ENCODE results near the gene ARFGEF2. TPM values are rescaled to one million over a fixed set of nuclear protein-coding genes. Genes with fewer than 3 reads are reported as not detected.

ARFGEF2 gene
- total RNA-seq, 2 experiments from 2014 or later: 18.2 to 18.6 TPM

DNA sequence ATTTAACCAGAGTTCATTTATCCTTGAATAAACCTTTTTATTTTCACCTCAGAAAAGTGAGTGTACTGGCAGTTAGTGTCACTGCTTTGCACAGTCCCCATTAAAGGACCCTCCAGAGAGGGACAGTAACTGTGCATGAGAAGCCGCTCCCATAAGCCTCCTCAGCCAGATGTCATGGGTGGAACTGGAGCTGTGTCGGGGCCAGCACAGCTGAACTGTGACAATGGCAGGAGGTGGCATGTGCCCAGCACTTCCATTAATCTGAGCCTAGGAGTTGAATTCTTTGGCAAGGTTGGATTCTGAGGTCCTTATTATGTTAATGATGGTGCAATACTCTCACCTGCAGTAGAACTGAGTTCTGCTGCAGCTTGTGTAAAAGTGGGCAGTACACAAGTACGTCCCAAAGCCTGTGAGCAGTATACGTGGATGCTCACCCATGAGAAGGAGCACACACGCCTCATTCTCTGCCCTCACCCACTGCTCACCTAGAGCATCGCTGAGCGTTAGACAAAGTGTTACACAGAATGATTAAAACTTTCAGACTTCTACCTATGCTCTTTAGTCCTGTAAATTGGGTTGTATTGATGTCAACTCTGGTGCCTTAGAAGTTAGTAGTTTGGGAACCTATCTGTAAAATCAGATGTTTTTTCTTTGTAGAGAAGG lies 112.7 kb downstream of the ARFGEF2 start:
- Mint-ChIP-seq H3K27me3 (ENCODE audit: low read depth) (no peaks in the 10 kb centered on the region), H3K4me3 (no peak overlapping the region), H3K4me1 (ENCODE audit: low read depth) (peaks cover 10% of the 10 kb centered on the region), H3K27ac (no peak overlapping the region), H3K9me3 (no peaks in the 10 kb centered on the region), H3K36me3 (ENCODE audit: low read depth) (peaks cover 16% of the 10 kb centered on the region)
- DNase-seq: no peak
- CTCF ChIA-PET: no interaction called here
- intact Hi-C loops (cut with micrococcal nuclease): no loop called here

DNA sequence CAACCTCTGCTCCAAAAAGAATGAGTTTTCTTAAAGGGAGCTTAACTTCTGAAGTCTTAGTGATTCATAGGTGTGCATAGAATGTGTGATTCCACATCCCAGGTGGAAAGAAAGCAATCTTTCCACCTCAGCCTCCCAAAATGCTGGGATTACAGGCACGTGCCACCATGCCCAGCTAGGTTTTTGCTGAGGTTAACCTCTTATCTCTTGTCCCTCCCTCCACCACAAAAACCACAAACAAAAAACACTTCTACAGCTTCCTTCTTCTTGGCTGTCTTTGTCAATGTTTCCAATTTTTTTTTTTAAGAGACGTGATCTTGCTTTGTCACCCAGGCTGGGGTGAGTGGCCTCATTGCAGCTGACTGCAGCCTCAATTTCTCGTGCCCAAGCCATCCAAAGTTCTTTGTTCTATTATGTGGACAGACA lies 116.5 kb downstream of the ARFGEF2 start:
- DNase-seq: peak; percentile 41
- Mint-ChIP-seq H3K36me3 (ENCODE audit: low read depth) (peaks cover 12% of the 10 kb centered on the region), H3K4me3 (no peak overlapping the region), H3K4me1 (ENCODE audit: low read depth) (peaks cover 13% of the 10 kb centered on the region), H3K27ac (no peak overlapping the region), H3K27me3 (ENCODE audit: low read depth) (no peaks in the 10 kb centered on the region), H3K9me3 (no peaks in the 10 kb centered on the region)
- CTCF ChIA-PET: interaction anchor here (1.0 to 1.2 kb wide), 2 partner anchors 9 to 179 kb away, joined by 3 read pairs; no protein-coding TSS in a partner anchor
- intact Hi-C loops (cut with micrococcal nuclease): no loop called here

DNA sequence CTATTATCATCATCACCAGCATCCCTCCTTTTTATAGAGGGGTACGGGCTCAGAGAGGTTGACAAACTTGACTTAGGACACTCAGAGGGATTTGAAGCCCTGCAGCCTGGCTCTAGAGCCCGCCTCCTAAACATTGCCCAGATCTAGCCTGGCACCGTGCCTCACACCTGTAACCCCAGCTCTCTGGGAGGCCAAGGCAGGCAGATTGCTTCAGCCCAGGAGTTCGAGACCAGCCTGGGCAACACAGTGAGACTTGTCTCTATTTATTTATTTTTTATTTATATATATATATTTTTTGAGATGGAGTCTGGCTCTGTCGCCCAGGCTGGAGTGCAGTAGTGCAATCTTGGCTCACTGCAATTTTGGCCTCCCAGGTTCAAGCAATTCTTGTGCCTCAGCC lies 118.3 kb downstream of the ARFGEF2 start:
- intact Hi-C loops (cut with micrococcal nuclease): no loop called here
- CTCF ChIA-PET: no interaction called here

DNA sequence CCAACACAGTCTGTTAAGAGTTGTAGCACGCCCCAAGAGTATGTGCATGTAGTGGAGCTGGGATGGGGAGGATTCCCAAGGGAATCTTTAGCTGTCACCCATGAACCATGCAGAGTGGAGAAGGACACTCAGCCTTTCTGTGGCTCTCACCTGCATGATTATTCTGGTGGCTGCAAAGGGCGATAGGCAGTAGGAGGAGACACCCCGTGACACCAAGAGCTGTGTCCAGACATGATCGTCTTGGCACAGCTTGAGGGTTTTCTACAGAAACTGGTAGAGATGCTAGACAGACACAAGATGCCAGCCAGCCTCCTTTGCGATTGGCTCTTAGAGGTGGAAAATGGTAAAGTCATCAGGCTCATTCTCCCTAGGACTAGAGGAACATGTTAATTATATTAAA lies 121.5 kb downstream of the ARFGEF2 start:
- Mint-ChIP-seq H3K9me3 (no peaks in the 10 kb centered on the region), H3K27me3 (ENCODE audit: low read depth) (no peaks in the 10 kb centered on the region), H3K4me1 (ENCODE audit: low read depth) (peaks cover 23% of the 10 kb centered on the region), H3K4me3 (no peak overlapping the region), H3K27ac (no peak overlapping the region), H3K36me3 (ENCODE audit: low read depth) (peaks cover 11% of the 10 kb centered on the region)
- intact Hi-C loops (cut with micrococcal nuclease): no loop called here
- CTCF ChIA-PET: no interaction called here
- no peak for DNase-seq

More for the DNA sequence above, 118.3 kb downstream of the ARFGEF2 start:
- Mint-ChIP-seq H3K27me3 (ENCODE audit: low read depth) (no peaks in the 10 kb centered on the region), H3K9me3 (no peaks in the 10 kb centered on the region), H3K36me3 (ENCODE audit: low read depth) (peaks cover 2% of the 10 kb centered on the region), H3K27ac (no peak overlapping the region), H3K4me1 (ENCODE audit: low read depth) (peaks cover 13% of the 10 kb centered on the region), H3K4me3 (no peak overlapping the region)
- no peak for DNase-seq

DNA sequence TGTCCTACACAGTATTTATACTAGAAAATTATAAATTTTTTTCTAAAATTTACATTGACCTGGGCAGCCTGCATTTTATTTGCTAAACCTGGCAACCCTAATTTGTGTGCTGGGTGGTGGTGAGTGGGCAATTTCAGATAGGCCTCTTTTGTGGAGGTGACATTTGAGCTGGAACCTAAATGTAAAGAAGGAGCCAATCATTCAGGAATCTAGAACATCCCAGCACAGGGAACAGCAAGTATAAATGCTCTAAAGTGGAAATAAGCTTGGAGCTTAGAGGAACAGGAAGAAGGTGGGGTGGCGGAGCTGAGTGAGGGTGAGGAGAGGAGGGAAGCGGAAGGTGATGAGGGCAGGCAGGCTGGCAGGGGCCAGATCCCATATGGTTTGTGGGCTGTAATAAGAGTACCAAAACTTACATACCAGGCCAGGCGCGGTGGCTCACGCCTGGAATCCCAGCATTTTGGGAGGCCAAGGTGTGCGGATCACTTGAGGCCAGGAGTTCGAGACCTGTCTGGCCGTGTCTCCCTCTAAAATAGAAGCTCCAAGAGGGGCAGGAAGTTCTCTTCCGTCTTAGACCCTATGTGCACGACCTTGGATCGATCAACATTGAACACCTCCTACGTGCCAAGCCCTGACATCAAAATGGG lies 124.1 kb downstream of the ARFGEF2 start:
- Mint-ChIP-seq H3K36me3 (ENCODE audit: low read depth) (peaks cover 28% of the 10 kb centered on the region), H3K9me3 (no peaks in the 10 kb centered on the region), H3K4me3 (peak overlapping the region; percentile 98), H3K27me3 (ENCODE audit: low read depth) (no peaks in the 10 kb centered on the region), H3K27ac (peak overlapping the region; percentile 99), H3K4me1 (ENCODE audit: low read depth) (peaks cover 32% of the 10 kb centered on the region)
- intact Hi-C loops (cut with micrococcal nuclease): loop anchor here (1.0 to 5.0 kb wide), 7 partner anchors 121 to 283 kb away; partner anchors contain the start of genes ARFGEF2, DDX27 and ZNFX1
- CTCF ChIA-PET: interaction anchor here (0.6 to 0.9 kb wide), 2 partner anchors 108 to 172 kb away, joined by 3 to 4 read pairs; no protein-coding TSS in a partner anchor
- peak; percentile 51 for DNase-seq

DNA sequence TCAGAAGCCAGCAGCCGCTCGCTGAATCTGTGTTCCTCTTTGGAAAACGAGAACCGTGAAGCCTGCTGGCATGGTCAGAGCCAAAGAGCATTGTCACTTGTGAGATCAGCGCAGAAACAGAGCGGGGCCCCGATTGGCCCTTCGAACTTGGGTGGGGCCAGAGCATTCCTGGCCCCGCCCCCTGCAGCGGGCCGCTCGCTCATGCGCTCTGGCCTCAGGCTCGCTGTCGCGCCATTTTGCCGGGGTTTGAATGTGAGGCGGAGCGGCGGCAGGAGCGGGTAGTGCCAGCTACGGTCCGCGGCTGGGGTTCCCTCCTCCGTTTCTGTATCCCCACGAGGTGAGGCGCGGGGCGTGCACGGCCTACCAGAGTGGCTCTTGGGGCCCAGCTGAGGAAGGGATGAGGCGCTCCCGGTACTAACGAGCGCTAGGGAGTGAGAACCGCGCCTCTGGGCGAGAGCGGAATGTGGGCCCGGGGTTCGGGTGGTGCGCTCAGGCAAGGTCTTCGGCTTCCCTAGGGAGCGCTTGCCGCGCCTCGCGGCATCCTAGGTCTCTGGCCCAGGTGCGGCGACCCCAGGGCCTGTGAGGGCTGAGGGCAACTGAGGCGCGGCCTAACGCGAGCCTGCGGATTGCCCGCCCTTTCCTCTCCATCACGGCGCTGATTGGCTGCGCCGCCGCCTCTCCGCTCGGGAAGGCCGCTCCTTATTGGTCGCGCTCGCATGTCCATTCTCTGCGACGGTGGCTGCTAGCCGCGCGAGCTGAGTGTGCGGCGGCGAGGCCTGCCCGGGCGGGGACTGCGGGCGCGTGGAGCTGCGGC lies 124.8 kb downstream of the ARFGEF2 start, which contains the start of gene CSE1L:
CSE1L (plus strand) TSS at position 226 of the 814 bp plus-strand sequence. CDS start 12,152 bp downstream, outside the sequence.
- peaks cover 34% of the 10 kb centered on the region for H3K36me3 Mint-ChIP-seq (ENCODE audit: low read depth)
- CTCF ChIA-PET: interaction anchor here (0.6 to 0.9 kb wide), 2 partner anchors 107 to 171 kb away, joined by 3 to 4 read pairs; no protein-coding TSS in a partner anchor
- peak within 1 kb of the TSS; percentile 99 for H3K27ac Mint-ChIP-seq
- no peaks in the 10 kb centered on the region for H3K9me3 Mint-ChIP-seq
- intact Hi-C loops (cut with micrococcal nuclease): loop anchor here (1.0 to 5.0 kb wide), 7 partner anchors 120 to 284 kb away; partner anchors contain the start of genes ARFGEF2, DDX27 and ZNFX1
- H3K4me1 Mint-ChIP-seq (ENCODE audit: low read depth): peaks cover 38% of the 10 kb centered on the region
- H3K27me3 Mint-ChIP-seq (ENCODE audit: low read depth): no peaks in the 10 kb centered on the region
- H3K4me3 Mint-ChIP-seq: peak within 1 kb of the TSS; percentile 98
- DNase-seq: peak; percentile 96

DNA sequence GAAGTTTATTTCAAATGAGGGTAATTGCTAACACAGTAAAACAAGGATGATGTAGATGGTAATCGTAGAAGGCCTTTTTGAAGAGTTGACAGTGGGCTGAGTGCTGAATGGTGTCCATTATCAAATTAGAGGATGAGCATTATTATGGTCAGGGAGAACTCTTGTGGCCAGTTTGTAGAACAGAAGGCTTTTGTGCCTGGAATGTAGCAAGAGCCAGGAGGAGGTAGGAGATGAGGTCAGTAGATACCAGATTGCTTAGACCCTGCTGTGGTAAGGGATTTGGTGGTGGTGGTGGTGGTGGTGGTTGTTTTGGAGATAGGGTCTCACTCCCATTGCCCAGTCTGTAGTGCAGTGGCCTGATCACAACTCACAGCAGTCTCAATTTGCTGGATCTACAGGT lies 130.8 kb downstream of the ARFGEF2 start:
- Mint-ChIP-seq H3K27ac (peak overlapping the region; percentile 50), H3K27me3 (ENCODE audit: low read depth) (no peaks in the 10 kb centered on the region), H3K4me1 (ENCODE audit: low read depth) (peaks cover 64% of the 10 kb centered on the region), H3K36me3 (ENCODE audit: low read depth) (peaks cover 46% of the 10 kb centered on the region), H3K9me3 (no peaks in the 10 kb centered on the region), H3K4me3 (no peak overlapping the region)
- intact Hi-C loops (cut with micrococcal nuclease): no loop called here
- CTCF ChIA-PET: no interaction called here
- no peak for DNase-seq

DNA sequence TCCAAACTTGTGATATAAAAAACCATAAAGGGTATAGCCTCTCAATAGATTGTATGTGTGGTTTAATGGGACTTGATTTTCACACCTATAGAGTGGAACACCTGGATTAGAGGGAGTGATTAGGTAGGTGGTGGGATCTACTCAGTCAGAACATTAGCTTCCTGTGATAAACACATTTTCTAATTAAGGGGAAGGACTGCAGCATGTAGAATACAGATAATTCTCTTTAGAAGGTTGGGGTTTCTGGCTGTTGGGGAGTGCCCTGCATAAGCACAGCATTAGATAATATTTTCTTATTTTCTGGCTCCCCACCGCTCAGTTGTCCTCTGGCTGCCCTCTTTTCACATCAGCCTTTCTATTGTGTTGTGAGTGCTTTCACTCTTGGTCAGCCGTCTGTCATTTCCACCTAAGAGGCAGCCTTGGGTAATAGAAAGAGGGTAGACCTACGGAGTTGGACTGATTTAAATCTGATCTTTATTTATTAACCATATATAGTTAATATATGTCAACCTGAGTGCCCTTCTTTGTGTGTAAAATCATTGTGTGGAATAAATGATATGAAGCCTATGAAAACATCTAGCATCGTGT lies 132.6 kb downstream of the ARFGEF2 start:
- CTCF ChIA-PET: no interaction called here
- intact Hi-C loops (cut with micrococcal nuclease): no loop called here
- Mint-ChIP-seq H3K4me3 (no peak overlapping the region), H3K4me1 (ENCODE audit: low read depth) (peaks cover 49% of the 10 kb centered on the region), H3K9me3 (no peaks in the 10 kb centered on the region), H3K27me3 (ENCODE audit: low read depth) (no peaks in the 10 kb centered on the region), H3K27ac (no peak overlapping the region), H3K36me3 (ENCODE audit: low read depth) (peaks cover 37% of the 10 kb centered on the region)
- no peak for DNase-seq

DNA sequence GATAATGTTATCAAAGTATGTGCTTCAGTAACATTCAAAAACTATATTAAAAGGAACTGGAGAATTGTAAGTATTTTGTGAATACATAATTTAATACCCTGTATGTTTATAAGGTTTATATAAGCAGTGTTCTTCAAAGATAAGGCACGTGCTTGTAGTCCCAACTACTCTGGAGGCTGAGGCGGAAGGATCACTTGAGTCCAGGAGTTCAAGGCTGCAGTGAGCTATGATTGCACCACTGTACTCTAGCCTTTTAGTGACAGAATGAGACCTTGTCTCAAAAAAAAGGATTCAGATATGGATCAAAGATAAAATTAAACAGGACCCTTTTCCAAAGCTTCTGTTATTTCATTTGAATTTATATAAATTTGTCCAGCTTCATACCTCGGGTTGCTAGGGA lies 141.8 kb downstream of the ARFGEF2 start:
- CTCF ChIA-PET: interaction anchor here (0.6 kb wide), 1 partner anchor 181 kb away, joined by 3 read pairs; no protein-coding TSS in a partner anchor
- no peak overlapping the region for H3K27ac Mint-ChIP-seq
- DNase-seq: no peak
- peaks cover 4% of the 10 kb centered on the region for H3K4me1 Mint-ChIP-seq (ENCODE audit: low read depth)
- no peaks in the 10 kb centered on the region for H3K9me3 Mint-ChIP-seq
- intact Hi-C loops (cut with micrococcal nuclease): no loop called here
- peaks cover 41% of the 10 kb centered on the region for H3K36me3 Mint-ChIP-seq (ENCODE audit: low read depth)
- no peak overlapping the region for H3K4me3 Mint-ChIP-seq
- no peaks in the 10 kb centered on the region for H3K27me3 Mint-ChIP-seq (ENCODE audit: low read depth)

DNA sequence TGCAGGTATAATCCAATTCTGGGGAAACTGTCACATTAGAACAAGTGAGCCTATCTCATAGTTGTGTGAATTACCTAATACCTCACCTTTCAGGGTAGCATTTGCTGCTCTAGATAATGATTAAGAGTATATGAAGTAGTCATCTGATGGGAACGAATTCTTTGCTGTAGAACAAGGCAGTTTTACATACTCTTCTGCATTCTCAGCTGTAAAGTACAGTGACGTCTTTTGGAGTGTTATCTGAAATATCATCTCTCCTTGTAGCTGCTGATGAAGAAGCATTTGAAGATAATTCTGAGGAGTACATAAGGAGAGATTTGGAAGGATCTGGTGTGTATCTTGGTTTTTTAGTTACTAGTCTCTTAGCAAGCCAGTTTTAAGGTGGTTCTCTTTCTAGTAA lies 153.0 kb downstream of the ARFGEF2 start:
- Mint-ChIP-seq H3K4me3 (no peak overlapping the region), H3K9me3 (no peaks in the 10 kb centered on the region), H3K36me3 (ENCODE audit: low read depth) (peaks cover 38% of the 10 kb centered on the region), H3K4me1 (ENCODE audit: low read depth) (peaks cover 7% of the 10 kb centered on the region), H3K27me3 (ENCODE audit: low read depth) (no peaks in the 10 kb centered on the region), H3K27ac (peak overlapping the region; percentile 67)
- no peak for DNase-seq
- CTCF ChIA-PET: interaction anchor here (0.6 kb wide), 1 partner anchor 79 kb away, joined by 3 read pairs; no protein-coding TSS in a partner anchor
- intact Hi-C loops (cut with micrococcal nuclease): no loop called here

DNA sequence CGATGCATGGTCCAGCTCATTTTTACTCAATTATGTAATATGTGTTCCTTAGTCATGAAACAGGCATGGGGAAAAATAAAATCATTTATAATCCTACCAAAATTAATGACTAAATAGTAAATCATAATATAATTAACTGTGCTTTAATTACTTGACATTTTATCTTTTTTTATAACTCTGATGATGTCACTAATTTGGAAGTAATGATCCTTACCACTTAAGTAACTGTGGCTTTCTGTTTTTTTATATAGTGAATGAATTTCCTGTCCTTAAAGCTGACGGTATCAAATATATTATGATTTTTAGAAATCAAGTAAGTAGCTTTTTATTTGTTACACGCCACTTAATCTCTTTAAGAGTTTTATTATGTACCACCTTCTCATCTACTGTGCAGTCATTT lies 156.8 kb downstream of the ARFGEF2 start:
- no peaks in the 10 kb centered on the region for H3K9me3 Mint-ChIP-seq
- peaks cover 36% of the 10 kb centered on the region for H3K36me3 Mint-ChIP-seq (ENCODE audit: low read depth)
- H3K27me3 Mint-ChIP-seq (ENCODE audit: low read depth): no peaks in the 10 kb centered on the region
- H3K4me3 Mint-ChIP-seq: no peak overlapping the region
- intact Hi-C loops (cut with micrococcal nuclease): no loop called here
- no peak overlapping the region for H3K27ac Mint-ChIP-seq
- H3K4me1 Mint-ChIP-seq (ENCODE audit: low read depth): peaks cover 7% of the 10 kb centered on the region
- no peak for DNase-seq
- CTCF ChIA-PET: interaction anchor here (0.6 to 1.3 kb wide), 3 partner anchors 46 to 543 kb away, joined by 3 to 7 read pairs (median 3); no protein-coding TSS in a partner anchor

Measured in activated naive CD4-positive, alpha-beta T cell treated with anti-CD3 and anti-CD28 coated beads for 36 hours (primary cell).